GM12878 (cell line): ENCODE data around the gene SLC37A2. TPM values are rescaled to one million over a fixed set of nuclear protein-coding genes. Genes with fewer than 3 reads are reported as not detected.

ENCODE experiments used
- BCLAF1 ChIP-seq: fragments of 450-650 bp; IDR thresholded peaks from 2 replicates; pipeline ENCODE4 v1.6.1; 2017; ENCODE audit warnings: antibody characterized with exemption, mild to moderate bottlenecking, moderate library complexity
- CBX3 ChIP-seq: fragments of 200-600 bp; sonication (generic); IDR thresholded peaks from 2 replicates; pipeline ENCODE4 v1.6.1; 2016; ENCODE audit warnings: low read depth, borderline replicate concordance
- CREB1 ChIP-seq: IDR thresholded peaks from 2 replicates; pipeline ENCODE4 v1.6.1; 2012; ENCODE audit warnings: low read depth, mild to moderate bottlenecking, inconsistent platforms
- POLR2AphosphoS2 ChIP-seq: IDR thresholded peaks from 2 replicates; pipeline ENCODE4 v1.6.1; 2011; ENCODE audit warnings: low read depth, mild to moderate bottlenecking, low read length, improper control_type of control experiment, moderate library complexity
- REST ChIP-seq: IDR thresholded peaks from 2 replicates; pipeline ENCODE4 v1.6.1; 2012; ENCODE audit warnings: mild to moderate bottlenecking, low read depth, low read length
- polyA plus RNA-seq, 11 experiments: library from polyadenylated mRNA; depleted of rRNA in 4 of 11; unstranded in 6 of 11; stranded (reverse) in 5 of 11; fragments of >200 nt; fragmentation: Nextera tagmentation in 4 of 11; fragmentation: Illumina TruSeq in 1 of 11; extraction: Ambion mirVana in 4 of 11; extraction: Trizol in 1 of 11; gene quantifications; 1 replicate in 1 of 11; 2 replicates in 10 of 11; pipeline versions ENCODE4 v1.2.1 to v1.2.3, GENCODE V29; 2011 to 2016; ENCODE audit warnings: inconsistent platforms in 2 of 11, missing spikeins in 2 of 11, low read depth in 1 of 11
- total RNA-seq, 4 experiments: library from RNA; depleted of rRNA in 3 of 4; stranded (reverse); fragments of >200 nt in 3 of 4; fragmentation: Illumina TruSeq in 1 of 4; extraction: Trizol in 1 of 4; gene quantifications; 2 replicates each; pipeline versions ENCODE4 v1.2.1 to v1.2.3, GENCODE V29; 2013 to 2021

The SLC37A2 gene
- total and polyA plus RNA-seq, 10 of the 15 experiments (the other 5 are each of a cell fraction or from before 2014, with no cell fraction given) = 0.26 to 9.8 (median 2.0) TPM

- TF ChIP-seq BCLAF1 (no peak), POLR2AphosphoS2 (no peak), CBX3 (no peak), CREB1 (no peak), REST (no peak)
Observed at GRCh38 chr11:125102025-125102424, 38.9 kb downstream of the SLC37A2 start (continued).
